Keratinocyte (primary cell): Measurements from ENCODE around the gene ZNF555.

ENCODE experiments used
- CTCF ChIP-seq, 3 experiments: IDR thresholded peaks in 1 of 3; conservative IDR thresholded peaks in 1 of 3; optimal IDR thresholded peaks in 1 of 3; 2 replicates in 2 of 3; 3 replicates in 1 of 3; pipeline versions ENCODE3 to v1.5.1; 2011; ENCODE audit warnings: low read length in 3 of 3, mild to moderate bottlenecking in 3 of 3, moderate library complexity in 2 of 3, control low read depth in 1 of 3, inconsistent platforms in 1 of 3; ENCODE audit not compliant: insufficient read depth in 2 of 3; ENCODE audit errors: extremely low read depth in 1 of 3
- EZH2 ChIP-seq: IDR thresholded peaks from one replicate; pipeline ENCODE4 v1.6.1; 2012; ENCODE audit warnings: inconsistent platforms, mild to moderate bottlenecking, low read length, moderate library complexity

- TF ChIP-seq EZH2 (no peak), CTCF (optimal IDR thresholded peaks at IDR 0.05 in 1 of 3, IDR thresholded peaks at IDR 0.05 in 1 of 3, conservative IDR thresholded peaks at IDR 0.05 in 1 of 3; ENCODE audit: extremely low read depth in 1 of 3, insufficient read depth in 2 of 3, low read length in 3 of 3) (no peak)
Measured at GRCh38 chr19:2905918-2906519, 64.7 kb downstream of the ZNF555 start.
